Measurements from ENCODE around the gene TTLL7.

Gene TTLL7

GRCh38 chr1:83998498-83999315, at the start of gene TTLL7:
TTLL7 (minus strand) TSS chr1:83999132; CDS start chr1:83952211, 46,921 bp downstream.
- DNase-seq = peak; percentile 42

GRCh38 chr1:84042461-84042860, 43.5 kb upstream of the TTLL7 start:
- no peak for DNase-seq

- peak; percentile 1 for DNase-seq
These were observed 39.1 kb upstream of the TTLL7 start for GRCh38 chr1:84037758-84038611.

- DNase-seq = no peak
These were observed 32.9 kb upstream of the TTLL7 start for GRCh38 chr1:84031802-84032327.

GRCh38 chr1:84027368-84027767, 28.4 kb upstream of the TTLL7 start:
- no peak for DNase-seq

- no peak for DNase-seq
These were observed 27.0 kb upstream of the TTLL7 start for GRCh38 chr1:84025966-84026365.

- DNase-seq = no peak
These were observed 22.9 kb upstream of the TTLL7 start for GRCh38 chr1:84021822-84022221.

GRCh38 chr1:84020151-84020550, 21.2 kb upstream of the TTLL7 start:
- no peak for DNase-seq

GRCh38 chr1:84019217-84019616, 20.3 kb upstream of the TTLL7 start:
- DNase-seq = no peak

GRCh38 chr1:84013708-84014107, 14.8 kb upstream of the TTLL7 start:
- DNase-seq = no peak

GRCh38 chr1:84012018-84012417, 13.1 kb upstream of the TTLL7 start:
- no peak for DNase-seq

- no peak for DNase-seq
These were observed 11.2 kb upstream of the TTLL7 start for GRCh38 chr1:84010136-84010535.

- no peak for DNase-seq
These were observed 9.7 kb upstream of the TTLL7 start for GRCh38 chr1:84008631-84009030.

GRCh38 chr1:84006591-84006990, 7.7 kb upstream of the TTLL7 start:
- DNase-seq = no peak

- DNase-seq = no peak
These were observed 2.6 kb upstream of the TTLL7 start for GRCh38 chr1:84001501-84001900.

- no peak for DNase-seq
These were observed 2.1 kb upstream of the TTLL7 start for GRCh38 chr1:84000954-84001495.

GRCh38 chr1:84000196-84000885, 1.4 kb upstream of the TTLL7 start:
- DNase-seq = no peak

- peak; percentile 38 for DNase-seq
These were observed 436 bp upstream of the TTLL7 start for GRCh38 chr1:83999316-83999819.

GRCh38 chr1:83998205-83998497, 781 bp downstream of the TTLL7 start:
- no peak for DNase-seq

GRCh38 chr1:83997631-83998030, 1.3 kb downstream of the TTLL7 start:
- DNase-seq = no peak

- DNase-seq = no peak
These were observed 2.3 kb downstream of the TTLL7 start for GRCh38 chr1:83996621-83997020.

- DNase-seq = no peak
These were observed 2.7 kb downstream of the TTLL7 start for GRCh38 chr1:83996191-83996590.

GRCh38 chr1:83995649-83996048, 3.3 kb downstream of the TTLL7 start:
- DNase-seq = no peak

Data from CD4-positive, alpha-beta T cell treated with Interleukin-6 for 4 hours (primary cell).